ENCODE data around the gene NR3C1.
A peak's percentile ranks its signal among the peaks of the same experiment; 100 is the strongest.

The NR3C1 gene

GRCh38 chr5:143402017-143402552 is 1.4 kb downstream of the NR3C1 start:
- Histone ChIP-seq H3K27me3 (ENCODE audit: control insufficient read depth, insufficient read depth, low read length) (no peaks in the 10 kb centered on the region), H3K4me3 (ENCODE audit: low read depth, low read length) (peak overlapping the region; percentile 83), H3K79me2 (peaks cover 19% of the 10 kb centered on the region), H3K36me3 (ENCODE audit: control insufficient read depth, insufficient read depth, low read length) (no peaks in the 10 kb centered on the region), H3K9ac (no peak overlapping the region), H2AFZ (peak overlapping the region; percentile 92), H3K4me2 (ENCODE audit: low read length) (peak overlapping the region; percentile 77), H3K27ac (no peak overlapping the region), H3K9me3 (ENCODE audit: control insufficient read depth, low read length) (no peaks in the 10 kb centered on the region), H3K4me1 (peaks cover 10% of the 10 kb centered on the region)
- TF ChIP-seq, protein P1, sequence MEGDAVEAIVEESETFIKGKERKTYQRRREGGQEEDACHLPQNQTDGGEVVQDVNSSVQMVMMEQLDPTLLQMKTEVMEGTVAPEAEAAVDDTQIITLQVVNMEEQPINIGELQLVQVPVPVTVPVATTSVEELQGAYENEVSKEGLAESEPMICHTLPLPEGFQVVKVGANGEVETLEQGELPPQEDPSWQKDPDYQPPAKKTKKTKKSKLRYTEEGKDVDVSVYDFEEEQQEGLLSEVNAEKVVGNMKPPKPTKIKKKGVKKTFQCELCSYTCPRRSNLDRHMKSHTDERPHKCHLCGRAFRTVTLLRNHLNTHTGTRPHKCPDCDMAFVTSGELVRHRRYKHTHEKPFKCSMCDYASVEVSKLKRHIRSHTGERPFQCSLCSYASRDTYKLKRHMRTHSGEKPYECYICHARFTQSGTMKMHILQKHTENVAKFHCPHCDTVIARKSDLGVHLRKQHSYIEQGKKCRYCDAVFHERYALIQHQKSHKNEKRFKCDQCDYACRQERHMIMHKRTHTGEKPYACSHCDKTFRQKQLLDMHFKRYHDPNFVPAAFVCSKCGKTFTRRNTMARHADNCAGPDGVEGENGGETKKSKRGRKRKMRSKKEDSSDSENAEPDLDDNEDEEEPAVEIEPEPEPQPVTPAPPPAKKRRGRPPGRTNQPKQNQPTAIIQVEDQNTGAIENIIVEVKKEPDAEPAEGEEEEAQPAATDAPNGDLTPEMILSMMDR (IDR thresholded peaks at IDR 0.05) = no peak

GRCh38 chr5:143401227-143402016 is 2.1 kb downstream of the NR3C1 start:
- H3K36me3 ChIP-seq (ENCODE audit: control insufficient read depth, insufficient read depth, low read length) = no peaks in the 10 kb centered on the region
- TF ChIP-seq, protein P1 (IDR thresholded peaks at IDR 0.05) = no peak
- no peaks in the 10 kb centered on the region for H3K27me3 ChIP-seq (ENCODE audit: control insufficient read depth, insufficient read depth, low read length)
- peaks cover 10% of the 10 kb centered on the region for H3K4me1 ChIP-seq
- H3K79me2 ChIP-seq = peaks cover 21% of the 10 kb centered on the region
- H3K4me2 ChIP-seq (ENCODE audit: low read length) = peak overlapping the region; percentile 77
- no peak overlapping the region for H3K27ac ChIP-seq
- peak overlapping the region; percentile 83 for H3K4me3 ChIP-seq (ENCODE audit: low read depth, low read length)
- H3K9me3 ChIP-seq (ENCODE audit: control insufficient read depth, low read length) = no peaks in the 10 kb centered on the region
- H2AFZ ChIP-seq = no peak overlapping the region
- H3K9ac ChIP-seq = no peak overlapping the region

DNA sequence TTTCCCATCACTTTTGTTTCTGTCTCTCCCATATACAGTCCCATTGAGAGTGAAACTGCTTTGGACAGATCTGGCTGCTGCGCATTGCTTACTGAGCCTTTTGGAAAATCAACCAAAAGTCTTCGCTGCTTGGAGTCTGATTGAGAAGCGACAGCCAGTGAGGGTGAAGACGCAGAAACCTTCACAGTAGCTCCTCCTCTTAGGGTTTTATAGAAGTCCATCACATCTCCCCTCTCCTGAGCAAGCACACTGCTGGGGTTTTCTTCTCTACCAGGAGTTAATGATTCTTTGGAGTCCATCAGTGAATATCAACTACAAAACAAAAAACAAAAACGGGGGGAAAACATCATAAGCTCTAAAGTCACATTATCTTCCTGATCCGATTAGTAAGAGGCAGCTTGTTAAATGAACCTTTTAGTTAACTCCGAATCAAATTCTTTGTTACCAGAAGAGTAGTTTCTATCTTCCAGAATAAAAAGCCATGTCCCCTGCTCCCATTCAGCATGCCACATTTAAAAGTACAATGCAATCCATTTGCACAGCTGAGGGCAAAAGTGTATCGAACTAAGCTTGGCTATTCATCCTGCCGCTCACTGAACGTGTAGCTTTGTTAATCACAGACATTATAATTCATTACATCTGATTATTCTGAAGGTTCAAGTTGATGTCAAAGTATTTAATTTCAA is 2.8 kb downstream of the NR3C1 start:
- H3K36me3 ChIP-seq (ENCODE audit: control insufficient read depth, insufficient read depth, low read length) = no peaks in the 10 kb centered on the region
- no peaks in the 10 kb centered on the region for H3K9me3 ChIP-seq (ENCODE audit: control insufficient read depth, low read length)
- H3K4me2 ChIP-seq (ENCODE audit: low read length) = peak overlapping the region; percentile 77
- TF ChIP-seq, protein P1 (IDR thresholded peaks at IDR 0.05) = no peak
- H3K79me2 ChIP-seq = peaks cover 21% of the 10 kb centered on the region
- H3K27me3 ChIP-seq (ENCODE audit: control insufficient read depth, insufficient read depth, low read length) = no peaks in the 10 kb centered on the region
- H3K4me3 ChIP-seq (ENCODE audit: low read depth, low read length) = peak overlapping the region; percentile 83
- no peak overlapping the region for H2AFZ ChIP-seq
- peaks cover 10% of the 10 kb centered on the region for H3K4me1 ChIP-seq
- H3K27ac ChIP-seq = no peak overlapping the region
- H3K9ac ChIP-seq = no peak overlapping the region

GRCh38 chr5:143399616-143400540 is 3.6 kb downstream of the NR3C1 start:
- peaks cover 10% of the 10 kb centered on the region for H3K4me1 ChIP-seq

More at GRCh38 chr5:143399616-143400540, 3.6 kb downstream of the NR3C1 start:
- no peak overlapping the region for H3K9ac ChIP-seq
- TF ChIP-seq, protein P1 (IDR thresholded peaks at IDR 0.05) = no peak
- peak overlapping the region; percentile 83 for H3K4me3 ChIP-seq (ENCODE audit: low read depth, low read length)
- no peak overlapping the region for H2AFZ ChIP-seq
- peak overlapping the region; percentile 77 for H3K4me2 ChIP-seq (ENCODE audit: low read length)
- no peaks in the 10 kb centered on the region for H3K36me3 ChIP-seq (ENCODE audit: control insufficient read depth, insufficient read depth, low read length)
- H3K9me3 ChIP-seq (ENCODE audit: control insufficient read depth, low read length) = no peaks in the 10 kb centered on the region
- no peak overlapping the region for H3K27ac ChIP-seq
- H3K79me2 ChIP-seq = peaks cover 21% of the 10 kb centered on the region
- no peaks in the 10 kb centered on the region for H3K27me3 ChIP-seq (ENCODE audit: control insufficient read depth, insufficient read depth, low read length)

All from parathyroid adenoma (tissue), 2 donors.